Measurements from ENCODE around the gene DHCR24. TPM values are rescaled to one million over a fixed set of nuclear protein-coding genes. Genes with fewer than 3 reads are reported as not detected.

The DHCR24 gene
- polyA plus RNA-seq, 1 experiment = 60.5 TPM

GRCh38 chr1:54837002-54837853, 49.8 kb downstream of the DHCR24 start:
- H3K27me3 ChIP-seq (ENCODE audit: control insufficient read depth, insufficient read depth, low read length) = peaks cover 16% of the 10 kb centered on the region
- TF ChIP-seq CTCF (IDR thresholded peaks at IDR 0.05; ENCODE audit: low read depth, low read length) = no peak
- H3K4me3 ChIP-seq (ENCODE audit: low read depth, low read length) = no peak overlapping the region
- H3K27ac ChIP-seq (ENCODE audit: low read depth, low read length) = no peak overlapping the region
- ChIA-PET CTCF (no interaction called here), POLR2A (no interaction called here)
- DNase-seq (ENCODE audit: low read depth, low spot score) = no peak
- H3K9me3 ChIP-seq (ENCODE audit: control insufficient read depth, insufficient read depth, low read length) = no peaks in the 10 kb centered on the region

- DNase-seq (ENCODE audit: low read depth, low spot score) = no peak
- no peak overlapping the region for H3K4me3 ChIP-seq (ENCODE audit: low read depth, low read length)
- POLR2A ChIA-PET = no interaction called here
- no peaks in the 10 kb centered on the region for H3K9me3 ChIP-seq (ENCODE audit: control insufficient read depth, insufficient read depth, low read length)
- peaks cover 16% of the 10 kb centered on the region for H3K27me3 ChIP-seq (ENCODE audit: control insufficient read depth, insufficient read depth, low read length)
- H3K27ac ChIP-seq (ENCODE audit: low read depth, low read length) = no peak overlapping the region
- no peak for TF ChIP-seq CTCF (IDR thresholded peaks at IDR 0.05; ENCODE audit: low read depth, low read length)
- CTCF ChIA-PET = no interaction called here
Measured at GRCh38 chr1:54836594-54836993, 50.4 kb downstream of the DHCR24 start.

GRCh38 chr1:54835970-54836369, 51.0 kb downstream of the DHCR24 start:
- no peak for TF ChIP-seq CTCF (IDR thresholded peaks at IDR 0.05; ENCODE audit: low read depth, low read length)
- no peak for DNase-seq (ENCODE audit: low read depth, low spot score)
- POLR2A ChIA-PET = no interaction called here
- peaks cover 16% of the 10 kb centered on the region for H3K27me3 ChIP-seq (ENCODE audit: control insufficient read depth, insufficient read depth, low read length)
- CTCF ChIA-PET = no interaction called here
- H3K4me3 ChIP-seq (ENCODE audit: low read depth, low read length) = no peak overlapping the region
- peaks cover 3% of the 10 kb centered on the region; the same call in 1 of the 2 replicates for H3K9me3 ChIP-seq (ENCODE audit: control insufficient read depth, insufficient read depth, low read length)
- H3K27ac ChIP-seq (ENCODE audit: low read depth, low read length) = no peak overlapping the region

GRCh38 chr1:54835131-54835898, 51.7 kb downstream of the DHCR24 start:
- H3K4me3 ChIP-seq (ENCODE audit: low read depth, low read length) = no peak overlapping the region
- ChIA-PET POLR2A (no interaction called here), CTCF (interaction anchor here (1.0 kb wide), 1 partner anchor 110 kb away, joined by 3 read pairs; no protein-coding TSS in a partner anchor)
- peaks cover 3% of the 10 kb centered on the region; the same call in 1 of the 2 replicates for H3K9me3 ChIP-seq (ENCODE audit: control insufficient read depth, insufficient read depth, low read length)
- DNase-seq (ENCODE audit: low read depth, low spot score) = no peak
- no peak overlapping the region for H3K27ac ChIP-seq (ENCODE audit: low read depth, low read length)
- TF ChIP-seq CTCF (IDR thresholded peaks at IDR 0.05; ENCODE audit: low read depth, low read length) = no peak
- peaks cover 19% of the 10 kb centered on the region for H3K27me3 ChIP-seq (ENCODE audit: control insufficient read depth, insufficient read depth, low read length)

Measured in AG04450 (cell line).